ENCODE results near the gene CELF1. TPM values are rescaled to one million over a fixed set of nuclear protein-coding genes. Genes with fewer than 3 reads are reported as not detected.

CELF1 gene
- total and polyA plus RNA-seq, 10 of the 15 experiments (the other 5 are each of a cell fraction or from before 2014, with no cell fraction given), result 35.3 to 128 (median 85.7) TPM

DNA sequence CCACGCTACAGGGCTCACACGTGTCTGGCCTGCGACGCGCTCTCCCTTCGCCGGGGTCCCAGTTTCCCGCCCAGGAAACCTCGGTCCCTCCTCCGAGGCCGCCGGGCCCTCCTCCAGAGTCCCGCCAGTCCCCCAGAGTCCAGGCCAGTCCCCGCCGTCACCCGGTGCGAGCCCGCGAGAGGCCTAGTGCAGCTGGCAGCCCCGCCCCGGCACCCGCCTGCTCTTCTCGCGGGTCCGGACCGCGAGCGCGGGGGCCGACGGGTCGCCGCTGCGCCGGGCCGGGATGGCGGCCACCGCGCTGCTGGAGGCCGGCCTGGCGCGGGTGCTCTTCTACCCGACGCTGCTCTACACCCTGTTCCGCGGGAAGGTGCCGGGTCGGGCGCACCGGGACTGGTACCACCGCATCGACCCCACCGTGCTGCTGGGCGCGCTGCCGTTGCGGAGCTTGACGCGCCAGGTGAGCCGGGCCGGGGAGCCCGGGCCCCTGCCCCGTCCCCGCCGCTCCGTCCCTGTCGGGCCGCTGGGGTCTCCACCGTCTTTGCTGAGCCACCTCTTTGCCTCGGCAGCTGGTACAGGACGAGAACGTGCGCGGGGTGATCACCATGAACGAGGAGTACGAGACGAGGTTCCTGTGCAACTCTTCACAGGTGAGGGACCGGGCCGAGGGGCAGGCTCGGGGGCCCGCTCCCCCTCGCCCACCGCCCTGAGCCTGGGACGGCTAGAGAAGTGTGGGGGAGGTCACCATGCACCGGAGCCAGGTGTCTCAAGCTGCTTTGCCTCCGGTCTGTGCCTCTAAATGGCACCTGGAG lies 12.6 kb upstream of the CELF1 start, which contains the start of gene PTPMT1:
PTPMT1 (plus strand) TSS at position 260 of the 809 bp plus-strand sequence; CDS start at position 284, 24 bp downstream.
- H3K36me3 ChIP-seq (ENCODE audit: control insufficient read depth in 2 of 2, insufficient read depth in 2 of 2, low read length in 1 of 2), result peaks cover 0 to 5% of the 10 kb centered on the region in 2 experiments; a peak in 1 of 4 replicates
- H3K27ac ChIP-seq (ENCODE audit: control insufficient read depth, insufficient read depth), result peak within 1 kb of the TSS; percentile 58
- ChIA-PET CTCF (interaction anchor here (0.8 to 2.1 kb wide), 7 partner anchors 10 to 191 kb away, joined by 3 to 20 read pairs (median 4); partner anchors contain the start of gene CELF1), SMC1A (ENCODE audit: uncharacterized antibody, unreplicated experiment) (interaction anchor here (0.7 to 2.1 kb wide), 4 partner anchors 9 to 50 kb away, joined by 3 to 6 read pairs (median 5); no protein-coding TSS in a partner anchor), RAD21 (ENCODE audit: unreplicated experiment) (interaction anchor here (0.6 to 2.6 kb wide), 9 partner anchors 12 to 414 kb away, joined by 3 to 8 read pairs (median 3); partner anchors contain the start of gene AGBL2), POLR2A (interaction anchor here (0.5 to 3.6 kb wide), 11 partner anchors 10 to 270 kb away, joined by 3 to 16 read pairs (median 4); partner anchors contain the start of genes CELF1, KBTBD4 and NDUFS3)
- peak within 1 kb of the TSS; percentile 82 for H2AFZ ChIP-seq (ENCODE audit: control insufficient read depth, low read depth, low read length)
- no peaks in the 10 kb centered on the region for H3K27me3 ChIP-seq (replicated peaks in 1 of 2; ENCODE audit: control insufficient read depth in 2 of 2, insufficient read depth in 2 of 2, low read length in 1 of 2)
- H4K20me1 ChIP-seq (ENCODE audit: control insufficient read depth, insufficient read depth), result no peaks in the 10 kb centered on the region
- H3K4me2 ChIP-seq (ENCODE audit: control insufficient read depth, insufficient read depth), result peak within 1 kb of the TSS; percentile 99
- in situ Hi-C loops (cut with MboI) (no loop called here), intact Hi-C loops (cut with micrococcal nuclease; ENCODE audit: unreplicated experiment) (no loop called here)
- H3K79me2 ChIP-seq (ENCODE audit: control insufficient read depth, insufficient read depth, low read length), result peaks cover 29% of the 10 kb centered on the region
- H3K4me3 ChIP-seq, result peak within 1 kb of the TSS; percentile 94
- 1% methylated on average over 62 of the region's 86 CpGs for WGBS (ENCODE audit: insufficient coverage, insufficient replicate concordance, low lambda C conversion rate, missing lambda C conversion rate)
- peak within 1 kb of the TSS; percentile 76 for H3K9ac ChIP-seq (ENCODE audit: control insufficient read depth, insufficient read depth, low read length)
- DNase-seq (ENCODE audit: low read depth, low spot score) (no peak), FAIRE-seq (no peak), ATAC-seq (peak; percentile 97)
- no peaks in the 10 kb centered on the region; the same call in 1 of the 2 replicates for H3K4me1 ChIP-seq (ENCODE audit: control insufficient read depth, insufficient read depth, low read length)
- no peaks in the 10 kb centered on the region for H3K9me3 ChIP-seq (replicated peaks; ENCODE audit: control insufficient read depth, insufficient read depth, low read length)
- no TSS peak for BruUV-seq (replicated peaks)
- TF ChIP-seq GATAD2B (conservative IDR thresholded peaks at IDR 0.05; ENCODE audit: low read depth), result peak; percentile 88
- TF ChIP-seq DPF2 (IDR thresholded peaks at IDR 0.05), result peak; percentile 79
- TF ChIP-seq, protein P1, sequence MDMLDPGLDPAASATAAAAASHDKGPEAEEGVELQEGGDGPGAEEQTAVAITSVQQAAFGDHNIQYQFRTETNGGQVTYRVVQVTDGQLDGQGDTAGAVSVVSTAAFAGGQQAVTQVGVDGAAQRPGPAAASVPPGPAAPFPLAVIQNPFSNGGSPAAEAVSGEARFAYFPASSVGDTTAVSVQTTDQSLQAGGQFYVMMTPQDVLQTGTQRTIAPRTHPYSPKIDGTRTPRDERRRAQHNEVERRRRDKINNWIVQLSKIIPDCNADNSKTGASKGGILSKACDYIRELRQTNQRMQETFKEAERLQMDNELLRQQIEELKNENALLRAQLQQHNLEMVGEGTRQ (IDR thresholded peaks at IDR 0.05; ENCODE audit: borderline replicate concordance, low read depth, low read length), result no peak
- peak; percentile 74 for TF ChIP-seq NR2F1 (conservative IDR thresholded peaks at IDR 0.05)
- TF ChIP-seq IKZF2 (IDR thresholded peaks at IDR 0.05), result no peak
- TF ChIP-seq ATF7 (IDR thresholded peaks at IDR 0.05; ENCODE audit: low read depth), result no peak
- TF ChIP-seq YY1 (IDR thresholded peaks at IDR 0.05; ENCODE audit: low read depth, low read length), result peak; percentile 95
- TF ChIP-seq, protein P2, sequence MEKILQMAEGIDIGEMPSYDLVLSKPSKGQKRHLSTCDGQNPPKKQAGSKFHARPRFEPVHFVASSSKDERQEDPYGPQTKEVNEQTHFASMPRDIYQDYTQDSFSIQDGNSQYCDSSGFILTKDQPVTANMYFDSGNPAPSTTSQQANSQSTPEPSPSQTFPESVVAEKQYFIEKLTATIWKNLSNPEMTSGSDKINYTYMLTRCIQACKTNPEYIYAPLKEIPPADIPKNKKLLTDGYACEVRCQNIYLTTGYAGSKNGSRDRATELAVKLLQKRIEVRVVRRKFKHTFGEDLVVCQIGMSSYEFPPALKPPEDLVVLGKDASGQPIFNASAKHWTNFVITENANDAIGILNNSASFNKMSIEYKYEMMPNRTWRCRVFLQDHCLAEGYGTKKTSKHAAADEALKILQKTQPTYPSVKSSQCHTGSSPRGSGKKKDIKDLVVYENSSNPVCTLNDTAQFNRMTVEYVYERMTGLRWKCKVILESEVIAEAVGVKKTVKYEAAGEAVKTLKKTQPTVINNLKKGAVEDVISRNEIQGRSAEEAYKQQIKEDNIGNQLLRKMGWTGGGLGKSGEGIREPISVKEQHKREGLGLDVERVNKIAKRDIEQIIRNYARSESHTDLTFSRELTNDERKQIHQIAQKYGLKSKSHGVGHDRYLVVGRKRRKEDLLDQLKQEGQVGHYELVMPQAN (conservative IDR thresholded peaks at IDR 0.05), result peak; percentile 73
- 0 out of 2 replicates have a peak, but pooled peaks have one; percentile 29 for TF ChIP-seq ZNF217 (IDR thresholded peaks at IDR 0.05)
- TF ChIP-seq MXI1 (IDR thresholded peaks at IDR 0.05; ENCODE audit: low read depth, low read length), result peak; percentile 51; the same call in 1 of the 2 replicates
- no peak for TF ChIP-seq SREBF2 (IDR thresholded peaks at IDR 0.05; ENCODE audit: low read length)
- no peak for TF ChIP-seq CHD1 (IDR thresholded peaks at IDR 0.05; ENCODE audit: low read depth, low read length)
- TF ChIP-seq IKZF1 (conservative IDR thresholded peaks at IDR 0.05), result peak; percentile 64
- TF ChIP-seq JUND (IDR thresholded peaks at IDR 0.05; ENCODE audit: low read depth, low read length), result no peak
- TF ChIP-seq NR2C1 (IDR thresholded peaks at IDR 0.05), result peak; percentile 46
- TF ChIP-seq, protein P3, sequence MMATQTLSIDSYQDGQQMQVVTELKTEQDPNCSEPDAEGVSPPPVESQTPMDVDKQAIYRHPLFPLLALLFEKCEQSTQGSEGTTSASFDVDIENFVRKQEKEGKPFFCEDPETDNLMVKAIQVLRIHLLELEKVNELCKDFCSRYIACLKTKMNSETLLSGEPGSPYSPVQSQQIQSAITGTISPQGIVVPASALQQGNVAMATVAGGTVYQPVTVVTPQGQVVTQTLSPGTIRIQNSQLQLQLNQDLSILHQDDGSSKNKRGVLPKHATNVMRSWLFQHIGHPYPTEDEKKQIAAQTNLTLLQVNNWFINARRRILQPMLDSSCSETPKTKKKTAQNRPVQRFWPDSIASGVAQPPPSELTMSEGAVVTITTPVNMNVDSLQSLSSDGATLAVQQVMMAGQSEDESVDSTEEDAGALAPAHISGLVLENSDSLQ (IDR thresholded peaks at IDR 0.05), result 0 out of 2 replicates have a peak, but pooled peaks have one; percentile 2
- TF ChIP-seq ZNF622 (IDR thresholded peaks at IDR 0.05), result no peak
